IMR-90 (cell line): Measurements from ENCODE around the gene REST. TPM values are rescaled to one million over a fixed set of nuclear protein-coding genes. Genes with fewer than 3 reads are reported as not detected.
A peak's percentile ranks its signal among the peaks of the same experiment; 100 is the strongest.

Experiments
- ATAC-seq: fragments of 200-7000 bp; cut with Tn5 transposase; 2 replicates; pipeline ENCODE4 v1.9.1; 2020; ENCODE audit warnings: low read depth, mild to moderate bottlenecking, moderate library complexity
- BruUV-seq: library from RNA; stranded (reverse); fragments of 400-500 nt; replicated peaks from 2 replicates; lab custom pipeline; 2021; lab: Mats Ljungman, UMichigan
- CTCF ChIA-PET: fragments of 300-600 bp; formaldehyde crosslinking; extraction: SDS; loops from one replicate; lab custom pipeline; 2021; ENCODE audit warnings: antibody characterized with exemption; lab: Yijun Ruan, JAX
- POLR2A ChIA-PET: fragments of 300-600 bp; sonication (Branson Sonifier 250); formaldehyde crosslinking; loops from one replicate; lab custom pipeline; 2022; ENCODE audit warnings: antibody characterized with exemption; ENCODE audit not compliant: unreplicated experiment; lab: Charles Lee
- DNase-seq: peaks from one replicate; pipeline ENCODE4 v3.0.0; 2013
- H2AFZ ChIP-seq: replicated peaks from 2 replicates; pipeline ENCODE3; 2013; ENCODE audit warnings: low read length, mild to moderate bottlenecking; ENCODE audit not compliant: poor library complexity
- H2AK5ac ChIP-seq: 2 replicates; pipeline ENCODE4 v1.6.1; 2013; ENCODE audit warnings: low read depth, low read length, inconsistent platforms
- H2AK9ac ChIP-seq: replicated peaks from 2 replicates; pipeline ENCODE3; 2013; ENCODE audit warnings: mild to moderate bottlenecking, low read depth, low read length, moderate library complexity; ENCODE audit not compliant: poor library complexity
- H2BK120ac ChIP-seq: 2 replicates; pipeline ENCODE4 v1.6.1; 2013; ENCODE audit warnings: low read depth, low read length, inconsistent platforms
- H2BK15ac ChIP-seq: 3 replicates; pipeline ENCODE4 v1.6.1; 2013; ENCODE audit warnings: low read depth, low read length, inconsistent platforms
- H2BK20ac ChIP-seq: 2 replicates; pipeline ENCODE4 v1.6.1; 2013; ENCODE audit warnings: low read depth, mild to moderate bottlenecking, inconsistent platforms, low read length, moderate library complexity
- H2BK5ac ChIP-seq: 2 replicates; pipeline ENCODE4 v1.6.1; 2013; ENCODE audit warnings: mild to moderate bottlenecking, low read depth, low read length, inconsistent platforms; ENCODE audit not compliant: poor library complexity, severe bottlenecking
- H3K14ac ChIP-seq: replicated peaks from 2 replicates; pipeline ENCODE4 v1.6.1; 2013; ENCODE audit warnings: low read depth, low read length, inconsistent platforms
- H3K18ac ChIP-seq: 2 replicates; pipeline ENCODE4 v1.6.1; 2013; ENCODE audit warnings: low read depth, low read length, control low read depth
- H3K23ac ChIP-seq: 2 replicates; pipeline ENCODE4 v1.6.1; 2013; ENCODE audit warnings: low read depth, low read length, inconsistent platforms
- H3K27ac ChIP-seq: 2 replicates; pipeline ENCODE4 v1.5.1; 2013; ENCODE audit warnings: mild to moderate bottlenecking, control low read depth, low read length; ENCODE audit not compliant: insufficient read depth
- H3K27me3 ChIP-seq: 2 replicates; pipeline ENCODE4 v1.6.1; 2013; ENCODE audit warnings: low read length; ENCODE audit not compliant: control insufficient read depth, insufficient read depth
- H3K36me3 ChIP-seq: 2 replicates; pipeline ENCODE4 v1.6.1; 2013; ENCODE audit warnings: low read length, mixed read lengths; ENCODE audit not compliant: control insufficient read depth, insufficient read depth
- H3K4ac ChIP-seq: 2 replicates; pipeline ENCODE4 v1.6.1; 2013; ENCODE audit warnings: low read depth, low read length, inconsistent platforms
- H3K4me1 ChIP-seq: 2 replicates; pipeline ENCODE4 v1.6.1; 2013; ENCODE audit warnings: low read length, mixed read lengths; ENCODE audit not compliant: control insufficient read depth, insufficient read depth
- H3K4me2 ChIP-seq: 2 replicates; pipeline ENCODE4 v1.6.1; 2013; ENCODE audit warnings: low read depth, mild to moderate bottlenecking, control low read depth, low read length, moderate library complexity
- H3K4me3 ChIP-seq: 2 replicates; pipeline ENCODE4 v1.5.1; 2013; ENCODE audit warnings: low read depth, mild to moderate bottlenecking, control low read depth, low read length, moderate library complexity; ENCODE audit not compliant: insufficient read depth
- H3K56ac ChIP-seq: 2 replicates; pipeline ENCODE4 v1.6.1; 2013; ENCODE audit warnings: low read length, inconsistent platforms; ENCODE audit not compliant: insufficient read depth; ENCODE audit errors: extremely low read depth
- H3K79me1 ChIP-seq, 2 experiments: 2 replicates each; pipeline ENCODE4 v1.6.1; 2013; ENCODE audit warnings: low read length in 2 of 2, inconsistent platforms in 1 of 2, low read depth in 1 of 2
- H3K9ac ChIP-seq: 2 replicates; pipeline ENCODE4 v1.6.1; 2013; ENCODE audit warnings: low read depth, low read length, control low read depth
- H3K9me1 ChIP-seq: 2 replicates; pipeline ENCODE4 v1.6.1; 2013; ENCODE audit warnings: low read length, inconsistent platforms; ENCODE audit not compliant: insufficient read depth
- H3K9me3 ChIP-seq: 2 replicates; pipeline ENCODE4 v1.6.1; 2013; ENCODE audit warnings: low read length; ENCODE audit not compliant: control insufficient read depth, insufficient read depth
- H4K20me1 ChIP-seq: 2 replicates; pipeline ENCODE4 v1.6.1; 2013; ENCODE audit warnings: low read length, inconsistent platforms; ENCODE audit not compliant: insufficient read depth
- H4K5ac ChIP-seq: 2 replicates; pipeline ENCODE4 v1.6.1; 2013; ENCODE audit warnings: mild to moderate bottlenecking, low read depth, low read length, control low read depth
- H4K8ac ChIP-seq, 2 experiments: 2 replicates each; pipeline ENCODE4 v1.6.1; 2013; ENCODE audit warnings: low read depth in 2 of 2, low read length in 2 of 2, control low read depth in 1 of 2, inconsistent platforms in 1 of 2
- H4K91ac ChIP-seq: 2 replicates; pipeline ENCODE4 v1.6.1; 2013; ENCODE audit warnings: low read depth, low read length, inconsistent platforms; ENCODE audit not compliant: insufficient read depth
- CEBPB ChIP-seq: IDR thresholded peaks from 2 replicates; pipeline ENCODE4 v1.6.1; 2012; ENCODE audit warnings: low read depth, low read length, improper control_type of control experiment
- CHD1 ChIP-seq: IDR thresholded peaks from 2 replicates; pipeline ENCODE4 v1.6.1; 2012; ENCODE audit warnings: low read depth, low read length, improper control_type of control experiment
- CTCF ChIP-seq: conservative IDR thresholded peaks from 2 replicates; pipeline ENCODE4 v1.5.1; 2012; ENCODE audit warnings: mild to moderate bottlenecking, low read depth, low read length, improper control_type of control experiment
- MAFK ChIP-seq: IDR thresholded peaks from 2 replicates; pipeline ENCODE4 v1.6.1; 2012; ENCODE audit warnings: low read depth, low read length, improper control_type of control experiment
- MAZ ChIP-seq: IDR thresholded peaks from 2 replicates; pipeline ENCODE4 v1.6.1; 2012; ENCODE audit warnings: low read depth, mild to moderate bottlenecking, low read length, improper control_type of control experiment, moderate library complexity, borderline replicate concordance
- NFE2L2 ChIP-seq: fragments of 150-350 bp; IDR thresholded peaks from 2 replicates; pipeline ENCODE4 v1.6.1; 2016; ENCODE audit warnings: low read depth, mild to moderate bottlenecking, low read length
- POLR2A ChIP-seq: IDR thresholded peaks from 2 replicates; pipeline ENCODE4 v1.6.1; 2012; ENCODE audit warnings: mild to moderate bottlenecking, low read depth, low read length
- RCOR1 ChIP-seq: IDR thresholded peaks from 2 replicates; pipeline ENCODE4 v1.6.1; 2012; ENCODE audit warnings: mild to moderate bottlenecking, low read length, improper control_type of control experiment; ENCODE audit not compliant: insufficient replicate concordance
- WGBS, 2 experiments: methylation state at CpG; one replicate each; pipeline versions ENCODE4 v1.1.5 to v1.1.7; 2013; ENCODE audit warnings: missing lambda C conversion rate in 2 of 2; ENCODE audit not compliant: insufficient read length in 1 of 2; ENCODE audit errors: extremely low coverage in 2 of 2; 5-methylcytosine and 5-hydroxymethylcytosine counted together
- dilution Hi-C: fragments of 300-500 bp; cut with HindIII; formaldehyde crosslinking; loops from one replicate; pipeline ENCODE4 v1.14.3; 2018; ENCODE audit warnings: low sequenced_read_pairs; ENCODE audit not compliant: unreplicated experiment
- in situ Hi-C: fragments of 300-500 bp; cut with MboI; formaldehyde crosslinking; loops from 3 replicates; pipeline ENCODE4 v1.14.3; 2019; ENCODE audit warnings: low sequenced_read_pairs, inconsistent platforms, mixed read lengths
- intact Hi-C: fragments of 100-400 bp; cut with micrococcal nuclease; formaldehyde crosslinking; loops from 2 replicates; pipeline ENCODE4 v1.10.0; 2022
- polyA plus RNA-seq, 3 experiments: library from polyadenylated mRNA; depleted of rRNA; stranded (reverse); fragments of >200 nt; gene quantifications; 2 replicates each; pipeline ENCODE4 v1.2.3, GENCODE V29; 2012; ENCODE audit warnings: low replicate concordance in 1 of 3
- total RNA-seq: library from RNA; depleted of rRNA; stranded (reverse); fragments of >200 nt; gene quantifications from 2 replicates; pipeline ENCODE4 v1.2.3, GENCODE V29; 2012

REST gene
- total and polyA plus RNA-seq, 2 of the 4 experiments (the other 2 are of a cell fraction) = 10.0 to 66.9 TPM

- intact Hi-C loops = no loop called here
- no peak overlapping the region for H2BK20ac ChIP-seq
- H3K27ac ChIP-seq = no peak overlapping the region
- no peaks in the 10 kb centered on the region for H4K20me1 ChIP-seq
- no peak overlapping the region for H2AK5ac ChIP-seq
- no peak overlapping the region for H3K56ac ChIP-seq
- no peak overlapping the region for H4K8ac ChIP-seq
- ATAC-seq (no peak), DNase-seq (peak; percentile 8)
- H4K91ac ChIP-seq = no peak overlapping the region
- H4K5ac ChIP-seq = no peak overlapping the region
- dilution Hi-C loops = no loop called here
- no peaks in the 10 kb centered on the region for H3K4me1 ChIP-seq
- H3K4me3 ChIP-seq = no peak overlapping the region
- H2BK5ac ChIP-seq = no peak overlapping the region
- H3K23ac ChIP-seq = no peak overlapping the region
- no peak overlapping the region for H3K4me2 ChIP-seq
- H2AK9ac ChIP-seq = no peak overlapping the region
- H3K18ac ChIP-seq = no peak overlapping the region
- ChIA-PET CTCF (no interaction called here), POLR2A (no interaction called here)
- H2AFZ ChIP-seq = no peak overlapping the region
- no peaks in the 10 kb centered on the region for H3K9me1 ChIP-seq
- H2BK120ac ChIP-seq = no peak overlapping the region
- no peak overlapping the region for H2BK15ac ChIP-seq
- no peaks in the 10 kb centered on the region for H3K36me3 ChIP-seq
- BruUV-seq = no TSS peak
- no peak overlapping the region for H3K9ac ChIP-seq
- TF ChIP-seq MAZ (no peak), CTCF (no peak), NFE2L2 (no peak), RCOR1 (no peak), POLR2A (no peak), CHD1 (no peak), MAFK (no peak), CEBPB (no peak)
- no peak overlapping the region for H3K14ac ChIP-seq
- H3K79me1 ChIP-seq = no peaks in the 10 kb centered on the region
- H3K9me3 ChIP-seq = no peaks in the 10 kb centered on the region
- in situ Hi-C loops = loop anchor here (25.0 kb wide), 1 partner anchor 99 kb away; no protein-coding TSS in a partner anchor
- H3K4ac ChIP-seq = no peak overlapping the region
- WGBS, 2 experiments = 20% methylated on average over 1 of the region's 1 CpG; no CpG with 5 or more reads in 1 of the 2 experiments
- peaks cover 6% of the 10 kb centered on the region for H3K27me3 ChIP-seq
Measured at GRCh38 chr4:56861360-56861759, 46.3 kb upstream of the REST start.
